Measurements from ENCODE around the gene MROH9.

Gene MROH9

DNA sequence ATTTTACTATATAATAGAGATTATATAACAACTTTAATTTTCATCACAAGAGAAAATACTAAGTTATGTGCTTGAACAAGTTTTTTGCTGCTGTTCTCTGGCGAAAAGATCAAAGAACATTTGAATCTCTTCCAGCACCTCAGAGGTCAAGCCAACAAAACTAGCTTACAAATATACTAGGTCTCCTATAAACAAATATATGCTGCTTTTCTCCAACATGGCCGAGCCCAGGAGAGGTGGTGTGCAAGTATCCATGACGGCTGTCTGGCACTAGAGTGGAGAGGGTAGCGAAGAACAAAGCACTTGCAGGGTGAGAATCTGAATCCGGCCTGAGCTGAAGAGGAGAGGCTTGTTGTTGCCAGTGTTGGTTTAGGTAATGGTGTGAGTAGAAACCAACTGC, 147.9 kb downstream of the MROH9 start:
- DNase-seq = no peak

- DNase-seq = no peak
Observed at GRCh38 chr1:171084091-171084490, 148.8 kb downstream of the MROH9 start.

DNA sequence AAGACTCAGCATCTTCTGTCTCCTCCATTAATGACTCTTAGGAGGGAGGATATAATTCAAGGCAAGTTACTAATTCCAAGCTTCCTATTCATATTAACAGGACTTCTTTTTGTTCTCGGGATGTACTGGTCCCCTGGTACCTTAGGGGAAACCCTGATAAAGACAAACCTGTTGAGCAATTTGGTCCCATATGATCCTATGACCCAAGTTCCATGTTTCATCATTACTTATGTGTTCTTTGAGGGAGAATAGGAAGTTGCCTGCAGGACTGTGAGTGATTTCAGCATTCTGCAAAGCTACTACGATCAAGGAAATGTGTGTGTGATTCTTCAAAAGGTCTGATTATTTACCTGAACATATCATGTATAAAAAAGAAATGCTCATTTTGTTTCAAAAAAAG, 149.5 kb downstream of the MROH9 start:
- no peak for DNase-seq

GRCh38 chr1:171087896-171088295, 152.6 kb downstream of the MROH9 start:
- DNase-seq = no peak

GRCh38 chr1:171090604-171091003, 155.3 kb downstream of the MROH9 start, which contains the start of gene FMO3:
FMO3 (plus strand) TSS chr1:171090905; CDS start chr1:171092659, 1,754 bp downstream.
- DNase-seq = no peak

DNA sequence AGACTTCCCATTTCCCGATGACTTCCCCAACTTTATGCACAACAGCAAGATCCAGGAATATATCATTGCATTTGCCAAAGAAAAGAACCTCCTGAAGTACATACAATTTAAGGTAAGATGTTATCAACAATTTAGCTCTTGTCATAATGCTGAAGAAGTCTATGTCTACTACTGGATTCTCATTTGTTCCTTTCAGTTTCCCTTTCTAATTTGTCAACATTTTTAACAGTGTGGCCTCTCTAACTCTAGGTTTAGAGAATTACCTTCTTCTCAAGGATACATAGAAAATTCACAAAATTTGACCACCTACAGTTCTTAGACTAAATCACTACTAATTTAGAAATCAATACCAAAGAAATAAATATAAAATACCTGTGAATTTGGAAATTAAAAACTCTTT, 168.5 kb downstream of the MROH9 start:
- DNase-seq = no peak

- DNase-seq = no peak
Observed at GRCh38 chr1:171107262-171107940, 172.1 kb downstream of the MROH9 start.

DNA sequence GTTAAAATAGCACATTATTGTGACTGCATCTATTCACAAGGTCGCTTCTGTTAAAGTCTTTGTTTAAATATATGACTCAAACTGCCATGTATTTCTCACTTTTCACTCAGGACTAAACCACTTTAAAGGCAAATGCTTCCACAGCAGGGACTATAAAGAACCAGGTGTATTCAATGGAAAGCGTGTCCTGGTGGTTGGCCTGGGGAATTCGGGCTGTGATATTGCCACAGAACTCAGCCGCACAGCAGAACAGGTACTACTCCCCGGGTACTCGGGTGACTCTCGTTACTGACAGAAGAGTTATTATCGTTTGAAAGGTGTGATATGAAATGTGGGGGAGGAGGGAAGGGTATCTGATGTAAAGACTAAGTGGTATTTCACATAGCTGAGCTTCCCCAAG, 172.6 kb downstream of the MROH9 start:
- no peak for DNase-seq

DNA sequence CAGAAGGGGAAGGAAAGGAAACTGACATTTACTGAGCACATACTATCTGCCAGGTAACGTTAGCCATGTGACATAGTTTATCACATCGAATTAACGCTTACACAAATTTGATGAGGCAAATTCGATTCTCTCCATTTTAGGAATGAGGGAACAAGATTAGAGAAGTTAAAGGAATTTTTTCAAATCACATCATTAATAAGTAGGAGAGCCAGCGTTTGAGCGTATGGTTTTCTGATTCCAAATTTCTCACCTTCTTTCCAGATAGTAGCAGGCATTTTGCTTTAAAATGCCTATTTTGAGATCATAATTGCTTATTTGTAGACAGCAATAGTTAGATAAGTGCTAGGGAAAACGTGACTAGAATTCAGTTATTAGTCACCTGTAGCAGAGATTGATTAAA, 174.6 kb downstream of the MROH9 start:
- DNase-seq = no peak

DNA sequence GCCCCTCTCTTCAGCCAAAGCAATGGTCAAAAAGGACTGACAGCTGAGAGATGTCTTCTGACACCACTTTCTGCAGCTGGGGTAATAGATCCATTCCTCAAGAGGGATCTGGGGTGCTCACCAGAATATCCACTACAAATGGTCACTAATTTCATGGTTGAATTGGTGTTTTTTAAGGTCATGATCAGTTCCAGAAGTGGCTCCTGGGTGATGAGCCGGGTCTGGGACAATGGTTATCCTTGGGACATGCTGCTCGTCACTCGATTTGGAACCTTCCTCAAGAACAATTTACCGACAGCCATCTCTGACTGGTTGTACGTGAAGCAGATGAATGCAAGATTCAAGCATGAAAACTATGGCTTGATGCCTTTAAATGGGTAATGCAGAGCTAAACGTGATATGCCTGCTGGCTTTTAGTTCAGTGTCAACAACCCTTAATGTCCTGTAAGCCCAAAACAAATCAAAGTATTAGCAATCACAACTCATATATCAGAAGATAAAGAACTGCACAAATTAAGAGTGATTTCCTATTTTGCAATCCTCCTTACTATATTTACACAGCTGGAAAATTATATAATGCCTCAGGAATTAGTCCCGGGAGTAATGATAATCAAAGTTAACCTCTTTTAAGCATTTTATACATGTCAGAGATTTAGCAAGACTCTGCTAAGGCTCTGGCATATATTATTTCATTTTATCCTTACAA, 175.4 kb downstream of the MROH9 start:
- DNase-seq = no peak

DNA sequence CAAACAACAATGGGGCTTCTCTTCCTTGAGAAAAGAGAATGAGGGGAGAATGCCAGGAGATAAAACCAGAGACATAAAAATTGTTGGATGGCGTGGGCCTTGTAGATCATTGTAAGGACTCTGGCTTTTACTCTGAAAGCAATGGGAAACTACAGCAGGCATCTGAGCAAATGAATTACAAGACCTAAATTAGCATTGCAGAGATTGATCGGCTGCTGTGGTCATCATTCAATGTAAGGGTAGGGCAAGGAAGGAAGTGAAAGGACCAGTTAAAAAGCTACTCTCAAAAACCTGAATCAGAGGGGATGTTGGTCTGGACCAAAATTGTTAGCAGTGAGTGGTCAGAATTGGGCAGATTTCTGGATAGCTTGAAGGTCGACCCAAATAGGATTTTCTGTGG, 176.8 kb downstream of the MROH9 start:
- DNase-seq = no peak

DNA sequence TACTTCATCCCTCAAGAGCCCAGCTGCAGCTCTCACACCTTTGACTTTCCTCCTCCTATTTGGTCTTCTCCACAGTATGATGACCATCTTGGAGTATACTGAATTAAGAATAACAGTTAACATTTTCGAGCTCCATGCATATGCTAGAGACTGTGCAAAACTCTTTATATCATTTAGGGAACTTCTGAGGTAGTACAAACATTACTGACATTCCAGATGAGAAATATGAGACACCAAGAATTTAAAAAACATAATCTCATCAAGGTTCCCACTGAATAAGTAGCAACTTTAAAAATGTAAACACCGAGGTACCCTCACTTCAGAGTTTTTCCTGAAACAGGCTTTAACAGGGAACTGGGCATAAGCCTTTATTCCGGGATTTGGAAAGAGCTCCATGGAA, 178.0 kb downstream of the MROH9 start:
- no peak for DNase-seq

Measured in NCI-H1694 (cell line).